Measurements from ENCODE around the gene CHP1. TPM values are rescaled to one million over a fixed set of nuclear protein-coding genes. Genes with fewer than 3 reads are reported as not detected.
"Not testable (repeated sequence)": the region's sequence is repeated elsewhere in the genome, so short reads cannot be mapped to it uniquely, and the experiment has no call there.

Gene CHP1
- total RNA-seq, 1 donor from 2014 or later, result 67.0 TPM

- no peak for DNase-seq (ENCODE audit: low read depth in 2 of 2)
These were observed 60.1 kb downstream of the CHP1 start for GRCh38 chr15:41291065-41291631.

GRCh38 chr15:41292521-41292920 is 61.5 kb downstream of the CHP1 start:
- DNase-seq (ENCODE audit: low read depth in 2 of 2), result no peak

- not testable (repeated sequence) for DNase-seq (ENCODE audit: low read depth in 2 of 2)
These were observed 70.1 kb downstream of the CHP1 start for GRCh38 chr15:41301139-41301538.

GRCh38 chr15:41301587-41301986 is 70.5 kb downstream of the CHP1 start:
- no peak for DNase-seq (ENCODE audit: low read depth in 2 of 2)

GRCh38 chr15:41304149-41304770 is 73.2 kb downstream of the CHP1 start:
- DNase-seq (ENCODE audit: low read depth in 2 of 2), result no peak

GRCh38 chr15:41307679-41308078 is 76.6 kb downstream of the CHP1 start:
- DNase-seq (ENCODE audit: low read depth in 2 of 2), result no peak

GRCh38 chr15:41309226-41309905 is 78.3 kb downstream of the CHP1 start:
- no peak for DNase-seq (ENCODE audit: low read depth in 2 of 2)

GRCh38 chr15:41320805-41321330 is 89.8 kb downstream of the CHP1 start:
- DNase-seq (ENCODE audit: low read depth in 2 of 2), result not testable (repeated sequence)

- no peak for DNase-seq (ENCODE audit: low read depth in 2 of 2)
These were observed 92.5 kb downstream of the CHP1 start for GRCh38 chr15:41323611-41324010.

- DNase-seq (ENCODE audit: low read depth in 2 of 2), result no peak
These were observed 100.2 kb downstream of the CHP1 start for GRCh38 chr15:41331281-41331680.

Other genes starting within 250 kb of the CHP1 start
- 16.8 and 21.4 TPM in 2 replicates for gene INO80, start 115.0 kb upstream of the CHP1 start, total RNA-seq
- under 0.01 TPM in 1 of 2 replicates, not detected in the other for gene EXD1, start 511 bp upstream of the CHP1 start, total RNA-seq
- 3.3 and 8.3 TPM in 2 replicates for gene OIP5, start 101.3 kb downstream of the CHP1 start, total RNA-seq
- 30.8 and 75.9 TPM in 2 replicates for gene NUSAP1, start 101.6 kb downstream of the CHP1 start, total RNA-seq
- gene NDUFAF1, start 171.2 kb downstream of the CHP1 start, total RNA-seq, result 13.3 and 18.9 TPM in 2 replicates
- 11.9 and 13.9 TPM in 2 replicates for gene RTF1, start 185.8 kb downstream of the CHP1 start, total RNA-seq

Data from dermis microvascular lymphatic vessel endothelial cell (primary cell).